Activated naive CD4-positive, alpha-beta T cell treated with Interleukin-2 at 50 U/mL for 16 hours (primary cell): ENCODE measurements around the gene BRK1.
"Not testable (repeated sequence)": the region's sequence is repeated elsewhere in the genome, so short reads cannot be mapped to it uniquely, and the experiment has no call there.

Source experiments
- DNase-seq: peaks from one replicate; pipeline ENCODE4 v3.0.0-alpha.2; 2020

The BRK1 gene

GRCh38 chr3:10145685-10146084 lies 30.2 kb downstream of the BRK1 start:
- DNase-seq: no peak

- DNase-seq: no peak
These were observed 33.8 kb downstream of the BRK1 start for GRCh38 chr3:10149226-10149625.

- DNase-seq: no peak
These were observed 35.5 kb downstream of the BRK1 start for GRCh38 chr3:10150987-10151386.

GRCh38 chr3:10154335-10155122 lies 39.1 kb downstream of the BRK1 start:
- no peak for DNase-seq

- DNase-seq: no peak
These were observed 39.6 kb downstream of the BRK1 start for GRCh38 chr3:10155123-10155472.

- DNase-seq: no peak
These were observed 40.2 kb downstream of the BRK1 start for GRCh38 chr3:10155658-10156057.

GRCh38 chr3:10157031-10157430 lies 41.6 kb downstream of the BRK1 start:
- no peak for DNase-seq

GRCh38 chr3:10158555-10158954 lies 43.1 kb downstream of the BRK1 start:
- not testable (repeated sequence) for DNase-seq

GRCh38 chr3:10160346-10160745 lies 44.9 kb downstream of the BRK1 start:
- DNase-seq: no peak

- no peak for DNase-seq
These were observed 45.5 kb downstream of the BRK1 start for GRCh38 chr3:10160925-10161324.

GRCh38 chr3:10162185-10162584 lies 46.7 kb downstream of the BRK1 start:
- DNase-seq: no peak

GRCh38 chr3:10164201-10164545 lies 48.7 kb downstream of the BRK1 start:
- DNase-seq: not testable (repeated sequence)

GRCh38 chr3:10164546-10165393 lies 49.3 kb downstream of the BRK1 start, which contains the start of gene IRAK2:
Gene IRAK2, plus strand, starts transcription at chr3:10164919. Its CDS starts 36 bp downstream, at chr3:10164955.
- DNase-seq: peak; percentile 63

- DNase-seq: no peak
These were observed 50.7 kb downstream of the BRK1 start for GRCh38 chr3:10166213-10166604.

- no peak for DNase-seq
These were observed 53.6 kb downstream of the BRK1 start for GRCh38 chr3:10169000-10169496.

- no peak for DNase-seq
These were observed 55.5 kb downstream of the BRK1 start for GRCh38 chr3:10170915-10171478.

GRCh38 chr3:10173095-10173925 lies 57.8 kb downstream of the BRK1 start:
- DNase-seq: no peak

GRCh38 chr3:10173926-10174435 lies 58.5 kb downstream of the BRK1 start:
- DNase-seq: no peak

- not testable (repeated sequence) for DNase-seq
These were observed 59.9 kb downstream of the BRK1 start for GRCh38 chr3:10175334-10175733.

GRCh38 chr3:10176150-10176549 lies 60.7 kb downstream of the BRK1 start:
- not testable (repeated sequence) for DNase-seq
